GM23248 (cell line): Measurements from ENCODE around the gene DCUN1D3.

Experiments
- EZH2 ChIP-seq: fragments of 200-600 bp; sonication (generic); IDR thresholded peaks from 2 replicates; pipeline ENCODE4 v1.6.1; 2018; ENCODE audit warnings: antibody characterized with exemption, mild to moderate bottlenecking; ENCODE audit not compliant: insufficient read depth, poor library complexity, severe bottlenecking
- EZH2phosphoT487 ChIP-seq: fragments of 200-600 bp; sonication (generic); IDR thresholded peaks from 2 replicates; pipeline ENCODE4 v1.6.1; 2018; ENCODE audit warnings: antibody characterized with exemption, moderate library complexity, mild to moderate bottlenecking, low read depth; ENCODE audit not compliant: insufficient read depth

- no peak for TF ChIP-seq EZH2phosphoT487
- no peak for TF ChIP-seq EZH2
Measured at GRCh38 chr16:20916289-20916688, 16.1 kb upstream of the DCUN1D3 start.
